HG03342 (cell line): ENCODE results near the gene PCNX3.

Source experiments
- ATAC-seq: cut with Tn5 transposase; IDR thresholded peaks from one replicate; pipeline ENCODE4 v1.9.1; 2021; ENCODE audit warnings: mild to moderate bottlenecking, moderate library complexity; ENCODE audit not compliant: unreplicated experiment

PCNX3 gene

GRCh38 chr11:65617990-65618751 is 2.6 kb downstream of the PCNX3 start:
- no peak for ATAC-seq

GRCh38 chr11:65618763-65619162 is 3.2 kb downstream of the PCNX3 start:
- ATAC-seq = no peak

GRCh38 chr11:65619281-65619928 is 3.8 kb downstream of the PCNX3 start:
- no peak for ATAC-seq

- ATAC-seq = no peak
Measured at GRCh38 chr11:65620666-65621065, 5.1 kb downstream of the PCNX3 start.

GRCh38 chr11:65621460-65621859 is 5.9 kb downstream of the PCNX3 start:
- ATAC-seq = no peak

- ATAC-seq = no peak
Measured at GRCh38 chr11:65622011-65622410, 6.4 kb downstream of the PCNX3 start.

GRCh38 chr11:65623177-65623576 is 7.6 kb downstream of the PCNX3 start:
- ATAC-seq = no peak

- ATAC-seq = no peak
Measured at GRCh38 chr11:65623852-65624616, 8.5 kb downstream of the PCNX3 start.

GRCh38 chr11:65624931-65625627 is 9.5 kb downstream of the PCNX3 start:
- no peak for ATAC-seq

GRCh38 chr11:65625628-65626342 is 10.2 kb downstream of the PCNX3 start:
- no peak for ATAC-seq

- ATAC-seq = no peak
Measured at GRCh38 chr11:65627202-65627601, 11.6 kb downstream of the PCNX3 start.

- ATAC-seq = no peak
Measured at GRCh38 chr11:65629579-65629978, 14.0 kb downstream of the PCNX3 start.

- ATAC-seq = no peak
Measured at GRCh38 chr11:65630215-65630614, 14.6 kb downstream of the PCNX3 start.

GRCh38 chr11:65633390-65634108 is 18.0 kb downstream of the PCNX3 start:
- ATAC-seq = no peak

GRCh38 chr11:65634109-65634436 is 18.5 kb downstream of the PCNX3 start:
- no peak for ATAC-seq

GRCh38 chr11:65634440-65634839 is 18.9 kb downstream of the PCNX3 start:
- no peak for ATAC-seq

GRCh38 chr11:65634905-65635731 is 19.5 kb downstream of the PCNX3 start:
- no peak for ATAC-seq

- no peak for ATAC-seq
Measured at GRCh38 chr11:65636108-65637031, 20.8 kb downstream of the PCNX3 start.
